Measurements from ENCODE around the gene BRME1.
"Not testable (repeated sequence)": the region's sequence is repeated elsewhere in the genome, so short reads cannot be mapped to it uniquely, and the experiment has no call there.

Gene BRME1

GRCh38 chr19:13932911-13933393, 27.0 kb upstream of the BRME1 start:
- H3K36me3 Mint-ChIP-seq: peaks cover 9 to 12% of the 10 kb centered on the region in 2 donors
- H3K4me1 Mint-ChIP-seq: peaks cover 5% of the 10 kb centered on the region in 2 donors
- H3K27me3 Mint-ChIP-seq: peaks cover 21 to 24% of the 10 kb centered on the region in 2 donors
- no peak for DNase-seq
- ATAC-seq (replicated peaks): no peak
- H3K9me3 Mint-ChIP-seq: no peaks in the 10 kb centered on the region
- H3K4me3 Mint-ChIP-seq: no peak overlapping the region
- no peak overlapping the region for H3K27ac Mint-ChIP-seq

- no peaks in the 10 kb centered on the region for H3K9me3 Mint-ChIP-seq
- H3K27ac Mint-ChIP-seq: no peak overlapping the region
- ATAC-seq (replicated peaks): no peak
- peaks cover 15 to 17% of the 10 kb centered on the region in 2 donors for H3K27me3 Mint-ChIP-seq
- H3K36me3 Mint-ChIP-seq: peaks cover 10 to 17% of the 10 kb centered on the region in 2 donors
- peaks cover 3 to 5% of the 10 kb centered on the region in 2 donors for H3K4me1 Mint-ChIP-seq
- DNase-seq: no peak
- no peak overlapping the region for H3K4me3 Mint-ChIP-seq
Measured at GRCh38 chr19:13932149-13932637, 26.3 kb upstream of the BRME1 start.

- Mint-ChIP-seq H3K4me3 (no peak overlapping the region), H3K27ac (no peak overlapping the region), H3K36me3 (peaks cover 16 to 23% of the 10 kb centered on the region in 2 donors), H3K4me1 (peaks cover 3 to 5% of the 10 kb centered on the region in 2 donors), H3K27me3 (peaks cover 14 to 16% of the 10 kb centered on the region in 2 donors), H3K9me3 (no peaks in the 10 kb centered on the region)
- no peak for DNase-seq
- no peak for ATAC-seq (replicated peaks)
Measured at GRCh38 chr19:13931391-13932148, 25.7 kb upstream of the BRME1 start.

GRCh38 chr19:13930402-13930801, 24.5 kb upstream of the BRME1 start:
- Mint-ChIP-seq H3K4me3 (no peak overlapping the region), H3K4me1 (peaks cover 3 to 5% of the 10 kb centered on the region in 2 donors), H3K27ac (no peak overlapping the region), H3K27me3 (peaks cover 8% of the 10 kb centered on the region in 2 donors), H3K36me3 (peaks cover 19 to 26% of the 10 kb centered on the region in 2 donors), H3K9me3 (no peaks in the 10 kb centered on the region)
- no peak for DNase-seq
- no peak for ATAC-seq (replicated peaks)

GRCh38 chr19:13929956-13930355, 24.0 kb upstream of the BRME1 start:
- H3K9me3 Mint-ChIP-seq: no peaks in the 10 kb centered on the region
- DNase-seq (no peak), ATAC-seq (replicated peaks) (no peak)
- no peak overlapping the region for H3K27ac Mint-ChIP-seq
- H3K36me3 Mint-ChIP-seq: peaks cover 22 to 30% of the 10 kb centered on the region in 2 donors
- H3K4me1 Mint-ChIP-seq: peaks cover 3 to 5% of the 10 kb centered on the region in 2 donors
- no peak overlapping the region for H3K4me3 Mint-ChIP-seq
- H3K27me3 Mint-ChIP-seq: peaks cover 4 to 7% of the 10 kb centered on the region in 2 donors

GRCh38 chr19:13929340-13929739, 23.4 kb upstream of the BRME1 start:
- no peak overlapping the region for H3K4me3 Mint-ChIP-seq
- H3K27me3 Mint-ChIP-seq: peaks cover 0 to under 1% of the 10 kb centered on the region in 2 donors
- no peaks in the 10 kb centered on the region for H3K9me3 Mint-ChIP-seq
- peaks cover under 1 to 3% of the 10 kb centered on the region in 2 donors for H3K4me1 Mint-ChIP-seq
- no peak overlapping the region for H3K27ac Mint-ChIP-seq
- ATAC-seq (replicated peaks) (no peak), DNase-seq (no peak)
- peaks cover 26 to 35% of the 10 kb centered on the region in 2 donors for H3K36me3 Mint-ChIP-seq

- no peak for DNase-seq
- H3K27ac Mint-ChIP-seq: no peak overlapping the region
- no peak for ATAC-seq (replicated peaks)
- no peaks in the 10 kb centered on the region for H3K27me3 Mint-ChIP-seq
- H3K4me1 Mint-ChIP-seq: no peaks in the 10 kb centered on the region
- H3K9me3 Mint-ChIP-seq: no peaks in the 10 kb centered on the region
- peaks cover 44 to 51% of the 10 kb centered on the region in 2 donors for H3K36me3 Mint-ChIP-seq
- no peak overlapping the region for H3K4me3 Mint-ChIP-seq
Measured at GRCh38 chr19:13926715-13927114, 20.8 kb upstream of the BRME1 start.

GRCh38 chr19:13926010-13926409, 20.1 kb upstream of the BRME1 start:
- Mint-ChIP-seq H3K27me3 (no peaks in the 10 kb centered on the region), H3K27ac (no peak overlapping the region), H3K4me1 (no peaks in the 10 kb centered on the region), H3K36me3 (peaks cover 48 to 58% of the 10 kb centered on the region in 2 donors), H3K9me3 (peaks cover 0 to 3% of the 10 kb centered on the region in 2 donors), H3K4me3 (no peak overlapping the region)
- ATAC-seq (replicated peaks) (no peak), DNase-seq (no peak)

GRCh38 chr19:13923194-13923987, 17.5 kb upstream of the BRME1 start:
- Mint-ChIP-seq H3K9me3 (peaks cover 0 to 3% of the 10 kb centered on the region in 2 donors), H3K36me3 (peaks cover 63 to 71% of the 10 kb centered on the region in 2 donors), H3K27me3 (no peaks in the 10 kb centered on the region), H3K27ac (no peak overlapping the region), H3K4me3 (no peak overlapping the region), H3K4me1 (no peaks in the 10 kb centered on the region)
- ATAC-seq (replicated peaks) (no peak), DNase-seq (no peak)

- not testable (repeated sequence) for H3K4me1 Mint-ChIP-seq; H3K27me3 Mint-ChIP-seq; H3K27ac Mint-ChIP-seq; H3K4me3 Mint-ChIP-seq; ATAC-seq (replicated peaks); H3K9me3 Mint-ChIP-seq; DNase-seq
- peaks cover 60 to 64% of the 10 kb centered on the region in 2 donors for H3K36me3 Mint-ChIP-seq
Measured at GRCh38 chr19:13922118-13922517, 16.2 kb upstream of the BRME1 start.

- peak; percentile 91 to 95 for ATAC-seq (replicated peaks)
- Mint-ChIP-seq H3K4me1 (no peaks in the 10 kb centered on the region), H3K9me3 (peaks cover 0 to 3% of the 10 kb centered on the region in 2 donors), H3K36me3 (peaks cover 53 to 58% of the 10 kb centered on the region in 2 donors), H3K27ac (no peak overlapping the region), H3K4me3 (no peak overlapping the region), H3K27me3 (no peaks in the 10 kb centered on the region)
- peak; percentile 14 for DNase-seq
Measured at GRCh38 chr19:13920940-13921747, 15.2 kb upstream of the BRME1 start.

GRCh38 chr19:13920524-13920923, 14.6 kb upstream of the BRME1 start:
- no peak overlapping the region for H3K27ac Mint-ChIP-seq

GRCh38 chr19:13918726-13919411, 13.0 kb upstream of the BRME1 start:
- Mint-ChIP-seq H3K27me3 (no peaks in the 10 kb centered on the region), H3K4me1 (no peaks in the 10 kb centered on the region), H3K27ac (no peak overlapping the region), H3K36me3 (peaks cover 44 to 46% of the 10 kb centered on the region in 2 donors), H3K4me3 (no peak overlapping the region), H3K9me3 (peaks cover 0 to 3% of the 10 kb centered on the region in 2 donors)
- DNase-seq: no peak
- ATAC-seq (replicated peaks): no peak

More at GRCh38 chr19:13920524-13920923, 14.6 kb upstream of the BRME1 start:
- no peaks in the 10 kb centered on the region for H3K27me3 Mint-ChIP-seq
- no peaks in the 10 kb centered on the region for H3K4me1 Mint-ChIP-seq
- H3K9me3 Mint-ChIP-seq: peaks cover 0 to 3% of the 10 kb centered on the region in 2 donors
- no peak for ATAC-seq (replicated peaks)
- no peak overlapping the region for H3K4me3 Mint-ChIP-seq
- peaks cover 56 to 57% of the 10 kb centered on the region in 2 donors for H3K36me3 Mint-ChIP-seq
- no peak for DNase-seq
